H1 (cell line): Measurements from ENCODE around the gene KLF16. TPM values are rescaled to one million over a fixed set of nuclear protein-coding genes. Genes with fewer than 3 reads are reported as not detected.

Source experiments
- CTCF ChIA-PET: fragments of 300-600 bp; sonication (Branson Sonifier 250); formaldehyde crosslinking; loops from one replicate; lab custom pipeline; 2021; ENCODE audit not compliant: partially characterized antibody; lab: Charles Lee
- POLR2A ChIA-PET: fragments of 300-600 bp; sonication (Branson Sonifier 250); formaldehyde crosslinking; loops from one replicate; lab custom pipeline; 2021; ENCODE audit warnings: inconsistent platforms; ENCODE audit not compliant: partially characterized antibody; lab: Charles Lee
- DNase-seq, 2 experiments: peaks; one replicate each; pipeline versions ENCODE4 v3.0.0 to v3.0.0-alpha.2; 2010 to 2022; ENCODE audit warnings: low spot score in 2 of 2, low read depth in 1 of 2, mixed read lengths in 1 of 2
- FAIRE-seq: peaks from 2 replicates; lab custom pipeline; 2011; peaks lifted over from hg19 to GRCh38; lab: Jason Lieb, UNC
- H2AFZ ChIP-seq: 2 replicates; pipeline ENCODE4 v1.8.1; 2012; ENCODE audit warnings: low read length, inconsistent platforms
- H2AK5ac ChIP-seq: 2 replicates; pipeline ENCODE4 v1.6.1; 2013; ENCODE audit warnings: low read depth, low read length
- H2BK120ac ChIP-seq: replicated peaks from 2 replicates; pipeline ENCODE3; 2013; ENCODE audit warnings: low read depth, low read length, inconsistent platforms
- H2BK12ac ChIP-seq: 2 replicates; pipeline ENCODE4 v1.6.1; 2013; ENCODE audit warnings: low read depth, low read length
- H2BK15ac ChIP-seq: 2 replicates; pipeline ENCODE4 v1.6.1; 2013; ENCODE audit warnings: low read length
- H2BK20ac ChIP-seq: 2 replicates; pipeline ENCODE4 v1.6.1; 2013; ENCODE audit warnings: low read length
- H2BK5ac ChIP-seq: 2 replicates; pipeline ENCODE4 v1.6.1; 2013; ENCODE audit warnings: low read depth, low read length
- H3K14ac ChIP-seq: 2 replicates; pipeline ENCODE4 v1.6.1; 2013; ENCODE audit warnings: inconsistent platforms; ENCODE audit not compliant: insufficient read length
- H3K18ac ChIP-seq: 2 replicates; pipeline ENCODE4 v1.6.1; 2013; ENCODE audit warnings: low read length; ENCODE audit errors: extremely low read depth
- H3K23ac ChIP-seq: 2 replicates; pipeline ENCODE4 v1.6.1; 2013; ENCODE audit warnings: inconsistent platforms; ENCODE audit not compliant: insufficient read length
- H3K23me2 ChIP-seq: 2 replicates; pipeline ENCODE4 v1.6.1; 2013; ENCODE audit warnings: low read depth, low read length
- H3K27ac ChIP-seq: 2 replicates; pipeline ENCODE4 v1.6.1; 2011; ENCODE audit warnings: low read depth, low read length, inconsistent platforms
- H3K27me3 ChIP-seq, 4 experiments: replicated peaks in 1 of 4; 1 replicate in 1 of 4; 2 replicates in 3 of 4; pipeline versions ENCODE4 v1.6.1 to v1.8.1; 2011 to 2013; ENCODE audit warnings: low read length in 3 of 4, mild to moderate bottlenecking in 3 of 4, inconsistent platforms in 2 of 4, mixed read lengths in 2 of 4, moderate library complexity in 1 of 4; ENCODE audit not compliant: control insufficient read depth in 3 of 4, insufficient read depth in 3 of 4; ENCODE audit errors: extremely low read depth in 1 of 4
- H3K36me3 ChIP-seq, 4 experiments: 2 replicates each; pipeline versions ENCODE4 v1.6.1 to v1.8.1; 2011 to 2013; ENCODE audit warnings: mild to moderate bottlenecking in 4 of 4, low read length in 3 of 4, moderate library complexity in 2 of 4, control low read depth in 1 of 4, inconsistent platforms in 1 of 4; ENCODE audit not compliant: insufficient read depth in 4 of 4, control insufficient read depth in 2 of 4
- H3K4ac ChIP-seq: replicated peaks from 2 replicates; pipeline ENCODE3; 2013; ENCODE audit warnings: low read length, low read depth, mixed read lengths, inconsistent platforms; ENCODE audit not compliant: insufficient read length
- H3K4me1 ChIP-seq, 4 experiments: replicated peaks in 1 of 4; 1 replicate in 1 of 4; 2 replicates in 3 of 4; pipeline versions ENCODE4 v1.6.1 to v1.8.1; 2011 to 2013; ENCODE audit warnings: low read length in 3 of 4, inconsistent platforms in 2 of 4, mixed read lengths in 1 of 4; ENCODE audit not compliant: insufficient read depth in 4 of 4, control insufficient read depth in 3 of 4
- H3K4me2 ChIP-seq, 2 experiments: 2 replicates each; pipeline versions ENCODE4 v1.6.1 to v1.8.1; 2011 to 2013; ENCODE audit warnings: low read depth in 2 of 2, low read length in 2 of 2, control low read depth in 1 of 2, inconsistent platforms in 1 of 2, mild to moderate bottlenecking in 1 of 2; ENCODE audit not compliant: insufficient read depth in 1 of 2
- H3K4me3 ChIP-seq, 4 experiments: fragments of 200-600, 300-600 bp in 1 of 4; sonication (generic), shearing (Covaris generic), sonication (Bioruptor Twin) in 1 of 4; 2 replicates each; pipeline versions ENCODE4 v1.5.1 to v1.8.1; 2011 to 2016; ENCODE audit warnings: low read length in 4 of 4, low read depth in 3 of 4, control low read depth in 2 of 4, inconsistent platforms in 2 of 4, mild to moderate bottlenecking in 2 of 4, mixed read lengths in 1 of 4, moderate library complexity in 1 of 4; ENCODE audit not compliant: insufficient read depth in 2 of 4; ENCODE audit errors: extremely low read depth in 1 of 4
- H3K56ac ChIP-seq: replicated peaks from 2 replicates; pipeline ENCODE3; 2013; ENCODE audit warnings: low read depth, mild to moderate bottlenecking, mixed read lengths, low read length, inconsistent platforms; ENCODE audit not compliant: insufficient read length
- H3K79me1 ChIP-seq: 2 replicates; pipeline ENCODE4 v1.6.1; 2013; ENCODE audit warnings: low read depth, low read length, control low read depth
- H3K79me2 ChIP-seq, 2 experiments: 2 replicates each; pipeline versions ENCODE4 v1.6.1 to v1.8.1; 2012 to 2013; ENCODE audit warnings: low read length in 2 of 2, mild to moderate bottlenecking in 2 of 2, inconsistent platforms in 1 of 2; ENCODE audit not compliant: insufficient read depth in 2 of 2, control insufficient read depth in 1 of 2
- H3K9ac ChIP-seq, 4 experiments: replicated peaks in 1 of 4; 1 replicate in 1 of 4; 2 replicates in 3 of 4; pipeline versions ENCODE4 v1.6.1 to v1.8.1; 2011 to 2013; ENCODE audit warnings: low read depth in 3 of 4, low read length in 3 of 4, control low read depth in 2 of 4, mild to moderate bottlenecking in 2 of 4, moderate library complexity in 2 of 4, inconsistent platforms in 1 of 4; ENCODE audit errors: extremely low read depth in 1 of 4
- H3K9me3 ChIP-seq, 2 experiments: 2 replicates each; pipeline versions ENCODE4 v1.6.1 to v1.8.1; 2012 to 2013; ENCODE audit warnings: mild to moderate bottlenecking in 2 of 2, moderate library complexity in 2 of 2, control low read depth in 1 of 2, inconsistent platforms in 1 of 2, low read depth in 1 of 2, low read length in 1 of 2, mixed read lengths in 1 of 2; ENCODE audit not compliant: insufficient read depth in 2 of 2
- H4K20me1 ChIP-seq, 2 experiments: replicated peaks in 1 of 2; 2 replicates each; pipeline versions ENCODE3 to v1.8.1; 2011 to 2013; ENCODE audit warnings: inconsistent platforms in 2 of 2, low read length in 2 of 2, mild to moderate bottlenecking in 1 of 2; ENCODE audit not compliant: insufficient read depth in 2 of 2, control insufficient read depth in 1 of 2
- H4K5ac ChIP-seq: 2 replicates; pipeline ENCODE4 v1.6.1; 2013; ENCODE audit warnings: low read length, low read depth, mixed read lengths, inconsistent platforms; ENCODE audit not compliant: insufficient read length
- H4K8ac ChIP-seq: 2 replicates; pipeline ENCODE4 v1.8.0; 2013; ENCODE audit warnings: mild to moderate bottlenecking, moderate library complexity, low read length, inconsistent platforms; ENCODE audit not compliant: insufficient read depth; ENCODE audit errors: extremely low read depth
- H4K91ac ChIP-seq: replicated peaks from 2 replicates; pipeline ENCODE3; 2013; ENCODE audit warnings: low read length, mixed read lengths, inconsistent platforms; ENCODE audit not compliant: insufficient read length
- ATF3 ChIP-seq: IDR thresholded peaks from 2 replicates; pipeline ENCODE4 v1.6.1; 2011; ENCODE audit warnings: low read depth, mild to moderate bottlenecking, low read length; ENCODE audit not compliant: insufficient read depth
- CTCF ChIP-seq, 3 experiments: IDR thresholded peaks; 1 replicate in 2 of 3; 2 replicates in 1 of 3; pipeline versions ENCODE4 v1.5.1 to v1.6.1; 2011; ENCODE audit warnings: low read length in 3 of 3, mild to moderate bottlenecking in 3 of 3, inconsistent platforms in 2 of 3, low read depth in 1 of 3, moderate library complexity in 1 of 3; ENCODE audit not compliant: insufficient read depth in 1 of 3; ENCODE audit errors: control extremely low read depth in 1 of 3
- RNF2 ChIP-seq: fragments of 200-900, 300-1000 bp; sonication (generic); IDR thresholded peaks from 2 replicates; pipeline ENCODE4 v1.7.1; 2016; ENCODE audit warnings: borderline replicate concordance, low read depth, mild to moderate bottlenecking, antibody characterized with exemption, low read length; ENCODE audit not compliant: poor library complexity, severe bottlenecking; ENCODE audit errors: missing control alignments
- SIX5 ChIP-seq: IDR thresholded peaks from 2 replicates; pipeline ENCODE4 v1.6.1; 2011; ENCODE audit warnings: mild to moderate bottlenecking, low read depth, low read length
- SRF ChIP-seq: IDR thresholded peaks from 2 replicates; pipeline ENCODE4 v1.6.1; 2011; ENCODE audit warnings: mild to moderate bottlenecking, low read depth, low read length, moderate library complexity
- WGBS, 2 experiments: shearing (Covaris generic) in 1 of 2; methylation state at CpG; one replicate each; pipeline versions ENCODE4 v1.1.6 to v1.1.7; 2013 to 2015; ENCODE audit warnings: low lambda C conversion rate in 2 of 2, mixed read lengths in 2 of 2, inconsistent platforms in 1 of 2, low coverage in 1 of 2, missing lambda C conversion rate in 1 of 2; ENCODE audit not compliant: insufficient replicate concordance in 2 of 2, insufficient coverage in 1 of 2, insufficient read length in 1 of 2; ENCODE audit errors: extremely low coverage in 1 of 2, missing lambda C conversion rate in 1 of 2; 5-methylcytosine and 5-hydroxymethylcytosine counted together
- polyA plus RNA-seq, 7 experiments: library from polyadenylated mRNA; depleted of rRNA in 3 of 7; stranded (reverse) in 5 of 7; unstranded in 2 of 7; fragments of >200 nt in 5 of 7; fragments of 200-250 nt in 2 of 7; gene quantifications; 1 replicate in 5 of 7; 2 replicates in 1 of 7; 4 replicates in 1 of 7; pipeline versions ENCODE4 v1.2.1 to v1.2.3, GENCODE V29; 2011 to 2013; ENCODE audit warnings: missing spikeins in 2 of 7, mixed read lengths in 2 of 7
- total RNA-seq: library from RNA; stranded (reverse); fragmentation: NEBNext Ultra II Directional; extraction: Animal tissue kit (Norgen Biotek cat#: 25700); gene quantifications from 2 replicates; pipeline ENCODE4 v1.2.1, GENCODE V29; 2021

The KLF16 gene
- total and polyA plus RNA-seq, 2 of the 8 experiments (the other 6 are each of a cell fraction or from before 2014, with no cell fraction given), result 14.3 to 45.9 TPM

GRCh38 chr19:1859331-1859781 is 4.0 kb downstream of the KLF16 start:
- CTCF ChIA-PET, result interaction anchor here (1.7 to 2.3 kb wide), 3 partner anchors 16 to 27 kb away, joined by 3 to 18 read pairs (median 8); no protein-coding TSS in a partner anchor
- Histone ChIP-seq H3K4ac (no peak overlapping the region), H4K5ac (no peak overlapping the region), H2BK20ac (no peak overlapping the region), H4K8ac (no peak overlapping the region), H3K18ac (no peak overlapping the region), H3K14ac (no peak overlapping the region), H3K36me3 (no peaks in the 10 kb centered on the region), H3K9ac (no peak overlapping the region; a peak in 1 of 7 replicates), H2BK5ac (no peak overlapping the region), H3K4me1 (peaks cover 0 to 62% (median 53%) of the 10 kb centered on the region in 4 experiments; a peak in 6 of 7 replicates), H3K23ac (no peak overlapping the region), H3K4me2 (peak overlapping the region; percentile 89 to 90), H4K20me1 (peaks cover 39 to 49% of the 10 kb centered on the region in 2 experiments), H3K56ac (no peak overlapping the region), H3K9me3 (no peaks in the 10 kb centered on the region), H3K23me2 (peaks cover 12% of the 10 kb centered on the region; the same call in 1 of the 2 replicates), H3K79me1 (peaks cover 22% of the 10 kb centered on the region), H2BK12ac (0 out of 2 replicates have a peak overlapping the region, but pooled peaks have one; percentile 39), H2AFZ (no peak overlapping the region), H4K91ac (no peak overlapping the region), H2BK120ac (no peak overlapping the region), H2BK15ac (no peak overlapping the region), H3K4me3 (peak overlapping the region in 2 of 4 experiments; percentile 7 to 84; a peak in 3 of 8 replicates), H3K27ac (no peak overlapping the region), H2AK5ac (no peak overlapping the region), H3K79me2 (peaks cover 18 to 67% of the 10 kb centered on the region in 2 experiments; a peak in 3 of 4 replicates), H3K27me3 (peaks cover 0 to 15% (median 6%) of the 10 kb centered on the region in 4 experiments; a peak in 5 of 7 replicates)
- DNase-seq (peak in 1 of 2 experiments; percentile 56), FAIRE-seq (no peak)
- TF ChIP-seq ATF3, result no peak
- TF ChIP-seq RNF2, result no peak
- TF ChIP-seq CTCF (IDR thresholded peaks at IDR 0.05; ENCODE audit: control extremely low read depth in 1 of 3, insufficient read depth in 1 of 3, low read depth in 1 of 3, low read length in 3 of 3), result peak in 2 of 3 experiments; percentile 5 to 9; a peak in 2 of 4 replicates
- TF ChIP-seq SRF, result peak; percentile 3; the same call in 1 of the 2 replicates
- no peak for TF ChIP-seq SIX5
- POLR2A ChIA-PET, result interaction anchor here (1.1 kb wide), 1 partner anchor 16 kb away, joined by 4 read pairs; no protein-coding TSS in a partner anchor
- 14% methylated on average over 8 of the region's 18 CpGs; no CpG with 5 or more reads in 1 of the 2 experiments for WGBS, 2 experiments
